PC-9 (cell line): ENCODE results near the gene JAK1. TPM values are rescaled to one million over a fixed set of nuclear protein-coding genes. Genes with fewer than 3 reads are reported as not detected.

Experiments
- BruUV-seq: library from RNA; stranded (reverse); fragments of 400-500 nt; replicated peaks from 2 replicates; lab custom pipeline; 2021; lab: Mats Ljungman, UMichigan
- CTCF ChIA-PET: fragments of 300-600 bp; sonication (Branson Sonifier 250); formaldehyde crosslinking; loops from one replicate; lab custom pipeline; 2022; ENCODE audit warnings: antibody characterized with exemption; lab: Charles Lee
- POLR2A ChIA-PET: fragments of 300-600 bp; sonication (Branson Sonifier 250); formaldehyde crosslinking; loops from one replicate; lab custom pipeline; 2022; ENCODE audit warnings: antibody characterized with exemption; ENCODE audit not compliant: unreplicated experiment; lab: Charles Lee
- DNase-seq, 2 experiments: peaks; one replicate each; pipeline versions ENCODE4 v3.0.0 to v3.0.0-alpha.2; 2015 to 2022; ENCODE audit warnings: mixed read lengths in 1 of 2
- H2AFZ ChIP-seq: fragments of 200-600 bp; sonication (generic); 2 replicates; pipeline ENCODE4 v1.8.1; 2017; ENCODE audit warnings: antibody characterized with exemption
- H3F3A ChIP-seq: fragments of 200-600 bp; sonication (generic); 2 replicates; pipeline ENCODE4 v1.8.1; 2017; ENCODE audit warnings: antibody characterized with exemption, mild to moderate bottlenecking, low read depth; ENCODE audit not compliant: insufficient read depth
- H3K27ac ChIP-seq: fragments of 200-600 bp; sonication (generic); 2 replicates; pipeline ENCODE4 v1.6.1; 2016; ENCODE audit warnings: mixed run types
- H3K27me3 ChIP-seq: fragments of 200-600 bp; sonication (generic); 2 replicates; pipeline ENCODE4 v1.6.1; 2016; ENCODE audit warnings: low read depth, mixed run types; ENCODE audit not compliant: insufficient read depth
- H3K36me3 ChIP-seq: fragments of 200-600 bp; sonication (generic); 2 replicates; pipeline ENCODE4 v1.6.1; 2016; ENCODE audit warnings: low read depth, mixed run types
- H3K4me1 ChIP-seq: fragments of 200-600 bp; sonication (generic); replicated peaks from 2 replicates; pipeline ENCODE4 v1.6.1; 2016; ENCODE audit warnings: mixed run types; ENCODE audit not compliant: insufficient read depth
- H3K4me2 ChIP-seq: fragments of 200-600 bp; sonication (generic); 2 replicates; pipeline ENCODE4 v1.6.1; 2017; ENCODE audit warnings: mixed run types
- H3K4me3 ChIP-seq: fragments of 200-600 bp; sonication (generic); 2 replicates; pipeline ENCODE4 v1.6.1; 2016; ENCODE audit warnings: mixed run types
- H3K79me2 ChIP-seq: fragments of 200-600 bp; sonication (generic); 2 replicates; pipeline ENCODE4 v1.6.1; 2017; ENCODE audit warnings: low read depth, mixed run types
- H3K9me2 ChIP-seq: fragments of 200-600 bp; sonication (generic); 2 replicates; pipeline ENCODE4 v1.8.1; 2017; ENCODE audit warnings: mild to moderate bottlenecking; ENCODE audit not compliant: insufficient read depth
- H3K9me3 ChIP-seq: fragments of 200-600 bp; sonication (generic); 2 replicates; pipeline ENCODE4 v1.8.1; 2016; ENCODE audit warnings: low read depth; ENCODE audit not compliant: insufficient read depth
- H4K20me1 ChIP-seq: fragments of 200-600 bp; sonication (generic); 2 replicates; pipeline ENCODE4 v1.8.1; 2017; ENCODE audit not compliant: insufficient read depth
- EZH2 ChIP-seq: fragments of 200-600 bp; sonication (generic); IDR thresholded peaks from 2 replicates; pipeline ENCODE4 v1.8.0; 2017; ENCODE audit warnings: antibody characterized with exemption, low read depth
- intact Hi-C: fragments of 100-400 bp; cut with micrococcal nuclease; formaldehyde crosslinking; loops from one replicate; pipeline ENCODE4 v1.10.0; 2022; ENCODE audit not compliant: unreplicated experiment
- total RNA-seq: library from RNA; stranded (reverse); gene quantifications from 2 replicates; pipeline ENCODE4 v1.2.3, GENCODE V29; 2021
- TF ChIP-seq, protein P1 (sequence below): fragments of 200-600 bp; sonication (generic); conservative IDR thresholded peaks from 2 replicates; pipeline ENCODE4 v1.6.1; 2017; ENCODE audit warnings: mixed run types, antibody characterized with exemption, mild to moderate bottlenecking, moderate library complexity

Gene JAK1
- total RNA-seq, 1 experiment from 2014 or later: 88.5 TPM

DNA sequence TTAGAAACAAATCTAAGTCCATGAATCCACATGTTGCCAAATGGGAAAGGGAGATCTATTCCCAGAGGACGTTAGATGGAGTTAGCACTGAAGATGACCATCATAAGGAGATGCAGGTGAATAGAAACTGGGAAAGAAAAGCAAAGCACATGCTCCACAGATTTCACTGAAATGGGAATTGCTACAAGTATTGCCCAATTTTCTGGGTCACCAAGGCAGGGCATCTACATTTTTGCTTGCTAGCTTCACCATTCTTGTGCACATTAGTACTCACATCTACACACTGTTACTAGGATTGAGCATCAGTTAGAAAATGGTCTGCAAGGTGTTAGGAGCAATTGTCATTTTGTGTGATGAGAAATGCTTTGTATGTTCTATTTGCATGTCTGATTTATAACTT, 99.1 kb downstream of the JAK1 start:
- TF ChIP-seq, protein P1, sequence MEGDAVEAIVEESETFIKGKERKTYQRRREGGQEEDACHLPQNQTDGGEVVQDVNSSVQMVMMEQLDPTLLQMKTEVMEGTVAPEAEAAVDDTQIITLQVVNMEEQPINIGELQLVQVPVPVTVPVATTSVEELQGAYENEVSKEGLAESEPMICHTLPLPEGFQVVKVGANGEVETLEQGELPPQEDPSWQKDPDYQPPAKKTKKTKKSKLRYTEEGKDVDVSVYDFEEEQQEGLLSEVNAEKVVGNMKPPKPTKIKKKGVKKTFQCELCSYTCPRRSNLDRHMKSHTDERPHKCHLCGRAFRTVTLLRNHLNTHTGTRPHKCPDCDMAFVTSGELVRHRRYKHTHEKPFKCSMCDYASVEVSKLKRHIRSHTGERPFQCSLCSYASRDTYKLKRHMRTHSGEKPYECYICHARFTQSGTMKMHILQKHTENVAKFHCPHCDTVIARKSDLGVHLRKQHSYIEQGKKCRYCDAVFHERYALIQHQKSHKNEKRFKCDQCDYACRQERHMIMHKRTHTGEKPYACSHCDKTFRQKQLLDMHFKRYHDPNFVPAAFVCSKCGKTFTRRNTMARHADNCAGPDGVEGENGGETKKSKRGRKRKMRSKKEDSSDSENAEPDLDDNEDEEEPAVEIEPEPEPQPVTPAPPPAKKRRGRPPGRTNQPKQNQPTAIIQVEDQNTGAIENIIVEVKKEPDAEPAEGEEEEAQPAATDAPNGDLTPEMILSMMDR: no peak
- no peak for TF ChIP-seq EZH2
- Histone ChIP-seq H3F3A (peaks cover 7% of the 10 kb centered on the region), H3K36me3 (peaks cover 13% of the 10 kb centered on the region; the same call in 1 of the 2 replicates), H3K79me2 (no peaks in the 10 kb centered on the region), H3K4me3 (no peak overlapping the region), H3K27me3 (no peaks in the 10 kb centered on the region), H3K4me1 (peaks cover 6% of the 10 kb centered on the region; the same call in 1 of the 2 replicates), H4K20me1 (no peaks in the 10 kb centered on the region), H2AFZ (no peak overlapping the region), H3K9me2 (no peaks in the 10 kb centered on the region), H3K4me2 (no peak overlapping the region), H3K9me3 (no peaks in the 10 kb centered on the region), H3K27ac (no peak overlapping the region)
- intact Hi-C loops: loop anchor here (10.0 kb wide), 1 partner anchor 198 kb away; no protein-coding TSS in a partner anchor
- BruUV-seq: no TSS peak
- ChIA-PET CTCF (no interaction called here), POLR2A (no interaction called here)
- no peak for DNase-seq

DNA sequence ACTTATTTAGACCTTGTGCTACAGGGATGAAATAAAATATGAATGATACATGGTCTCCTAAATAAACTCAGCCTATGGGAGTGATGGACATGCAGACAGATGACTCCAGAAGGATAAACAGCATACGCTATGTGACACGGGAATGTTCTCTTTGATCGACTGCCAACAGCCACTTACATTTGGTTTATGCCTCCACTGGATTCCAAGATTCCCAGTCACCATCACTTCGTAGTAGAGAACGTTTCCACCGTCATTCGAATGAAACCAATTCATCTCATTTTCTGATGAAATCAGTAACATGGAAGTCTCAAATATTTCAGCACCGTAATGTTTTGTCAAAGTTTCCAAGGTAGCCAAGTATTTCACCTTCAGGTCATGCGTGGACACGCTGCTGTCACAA, 99.7 kb downstream of the JAK1 start:
- H3K79me2 ChIP-seq: no peaks in the 10 kb centered on the region
- POLR2A ChIA-PET: no interaction called here
- TF ChIP-seq, protein P1: no peak
- TF ChIP-seq EZH2: no peak
- H3K9me3 ChIP-seq: no peaks in the 10 kb centered on the region
- peaks cover 13% of the 10 kb centered on the region; the same call in 1 of the 2 replicates for H3K36me3 ChIP-seq
- H3K9me2 ChIP-seq: no peaks in the 10 kb centered on the region
- H3K4me2 ChIP-seq: no peak overlapping the region
- H3K27ac ChIP-seq: no peak overlapping the region
- no peaks in the 10 kb centered on the region for H3K27me3 ChIP-seq
- H4K20me1 ChIP-seq: no peaks in the 10 kb centered on the region
- H3K4me1 ChIP-seq: peaks cover 6% of the 10 kb centered on the region; the same call in 1 of the 2 replicates
- no peak overlapping the region for H2AFZ ChIP-seq
- DNase-seq: no peak
- CTCF ChIA-PET: interaction anchor here (0.6 kb wide), 1 partner anchor 81 kb away, joined by 5 read pairs; no protein-coding TSS in a partner anchor
- peaks cover 7% of the 10 kb centered on the region for H3F3A ChIP-seq
- BruUV-seq: no TSS peak
- no peak overlapping the region for H3K4me3 ChIP-seq
- intact Hi-C loops: loop anchor here (10.0 kb wide), 1 partner anchor 198 kb away; no protein-coding TSS in a partner anchor

DNA sequence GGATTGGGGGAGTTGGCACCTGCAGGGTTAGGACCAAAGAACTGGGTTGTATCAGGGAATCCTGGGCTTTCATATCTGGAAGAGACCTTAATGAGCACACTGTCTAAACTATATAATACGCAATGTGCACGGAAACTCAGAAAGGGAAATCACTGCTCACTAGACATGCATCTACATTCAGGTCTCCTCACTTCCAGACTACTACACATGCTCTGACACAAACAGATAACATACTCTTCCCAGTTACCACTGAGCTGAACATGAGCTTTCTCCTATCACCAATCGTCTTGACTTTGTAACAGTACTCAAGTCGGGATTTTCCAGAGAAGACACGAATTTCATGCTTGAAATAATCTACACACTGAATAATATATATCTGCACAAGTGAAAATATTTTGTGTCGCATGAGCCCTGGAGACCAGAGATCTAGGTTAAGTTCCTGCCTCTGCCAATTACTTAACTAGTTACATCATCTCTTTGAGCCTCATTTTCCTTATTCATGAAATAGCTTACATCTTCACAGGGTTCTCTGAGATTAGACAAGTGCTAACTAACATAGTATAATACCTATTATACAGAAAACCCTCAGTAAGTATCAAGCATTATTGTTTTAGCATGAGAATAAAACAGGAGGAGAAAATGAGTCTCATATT, 101.1 kb downstream of the JAK1 start:
- no peaks in the 10 kb centered on the region for H4K20me1 ChIP-seq
- intact Hi-C loops: loop anchor here (10.0 kb wide), 1 partner anchor 200 kb away; no protein-coding TSS in a partner anchor
- no peaks in the 10 kb centered on the region for H3K27me3 ChIP-seq
- no peaks in the 10 kb centered on the region for H3K9me3 ChIP-seq
- no TSS peak for BruUV-seq
- CTCF ChIA-PET: no interaction called here
- H3K79me2 ChIP-seq: no peaks in the 10 kb centered on the region
- no peak for DNase-seq
- no peaks in the 10 kb centered on the region for H3K9me2 ChIP-seq
- H2AFZ ChIP-seq: no peak overlapping the region
- H3K36me3 ChIP-seq: peaks cover 13% of the 10 kb centered on the region; the same call in 1 of the 2 replicates
- TF ChIP-seq, protein P1: no peak
- TF ChIP-seq EZH2: no peak
- H3K4me1 ChIP-seq: peaks cover 6% of the 10 kb centered on the region; the same call in 1 of the 2 replicates
- H3F3A ChIP-seq: peaks cover 7% of the 10 kb centered on the region
- no peak overlapping the region for H3K4me2 ChIP-seq
- H3K4me3 ChIP-seq: no peak overlapping the region
- POLR2A ChIA-PET: no interaction called here
- H3K27ac ChIP-seq: 0 out of 2 replicates have a peak overlapping the region, but pooled peaks have one; percentile 59
